ENCODE data around the gene ZNF414. TPM values are rescaled to one million over a fixed set of nuclear protein-coding genes. Genes with fewer than 3 reads are reported as not detected.

ZNF414 gene
- total and polyA plus RNA-seq, 11 donors = 5.6 to 26.6 (median 14.8) TPM

DNA sequence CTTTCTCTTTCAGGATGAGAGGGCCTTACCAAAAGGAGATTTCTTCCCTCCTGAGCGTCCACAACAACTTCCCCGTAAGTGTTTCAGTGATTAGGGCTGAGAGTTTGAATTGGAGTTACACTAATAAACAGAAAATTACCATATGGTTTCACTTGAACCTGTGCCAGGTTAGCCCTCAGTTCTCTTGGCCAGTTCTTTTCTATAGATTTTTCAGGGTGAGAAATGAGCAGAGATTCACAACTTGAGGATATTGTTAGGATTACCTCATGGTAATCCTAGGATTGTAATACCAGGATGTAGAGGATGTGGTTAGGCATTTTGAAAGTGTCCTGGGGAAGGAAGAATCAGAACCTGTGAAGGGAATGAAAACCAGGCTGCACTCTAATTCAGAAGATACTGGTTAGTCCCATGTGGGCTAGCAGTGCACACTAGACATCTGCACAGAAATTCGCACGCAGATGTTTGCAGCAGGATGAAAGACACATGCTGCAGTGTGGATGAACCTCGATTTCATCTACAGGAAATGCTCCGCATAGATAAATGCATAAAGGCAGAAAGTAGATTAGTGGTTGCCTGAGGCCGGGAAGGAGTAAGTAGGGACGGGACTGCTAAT lies 45.1 kb downstream of the ZNF414 start:
- no peak for DNase-seq
- H3K4me3 ChIP-seq = no peak overlapping the region
- TF ChIP-seq POLR2A (IDR thresholded peaks at IDR 0.05) = no peak
- TF ChIP-seq, protein P1, sequence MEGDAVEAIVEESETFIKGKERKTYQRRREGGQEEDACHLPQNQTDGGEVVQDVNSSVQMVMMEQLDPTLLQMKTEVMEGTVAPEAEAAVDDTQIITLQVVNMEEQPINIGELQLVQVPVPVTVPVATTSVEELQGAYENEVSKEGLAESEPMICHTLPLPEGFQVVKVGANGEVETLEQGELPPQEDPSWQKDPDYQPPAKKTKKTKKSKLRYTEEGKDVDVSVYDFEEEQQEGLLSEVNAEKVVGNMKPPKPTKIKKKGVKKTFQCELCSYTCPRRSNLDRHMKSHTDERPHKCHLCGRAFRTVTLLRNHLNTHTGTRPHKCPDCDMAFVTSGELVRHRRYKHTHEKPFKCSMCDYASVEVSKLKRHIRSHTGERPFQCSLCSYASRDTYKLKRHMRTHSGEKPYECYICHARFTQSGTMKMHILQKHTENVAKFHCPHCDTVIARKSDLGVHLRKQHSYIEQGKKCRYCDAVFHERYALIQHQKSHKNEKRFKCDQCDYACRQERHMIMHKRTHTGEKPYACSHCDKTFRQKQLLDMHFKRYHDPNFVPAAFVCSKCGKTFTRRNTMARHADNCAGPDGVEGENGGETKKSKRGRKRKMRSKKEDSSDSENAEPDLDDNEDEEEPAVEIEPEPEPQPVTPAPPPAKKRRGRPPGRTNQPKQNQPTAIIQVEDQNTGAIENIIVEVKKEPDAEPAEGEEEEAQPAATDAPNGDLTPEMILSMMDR (IDR thresholded peaks at IDR 0.05) = no peak
- H3K27ac ChIP-seq = peak overlapping the region in 1 of 12 donors; percentile 80
- no peaks in the 10 kb centered on the region for H3K9me3 ChIP-seq
- no peaks in the 10 kb centered on the region for H3K27me3 ChIP-seq
- H3K4me1 ChIP-seq = peaks cover 0 to 33% (median 10%) of the 10 kb centered on the region in 12 donors
- 68 to 78% (median 73%) methylated on average over 8 of the region's 8 CpGs for WGBS, 4 donors
- ATAC-seq = no peak
- peaks cover 6 to 100% (median 100%) of the 10 kb centered on the region in 9 donors for H3K36me3 ChIP-seq
- intact Hi-C loops (cut with DNase I) = no loop called here

DNA sequence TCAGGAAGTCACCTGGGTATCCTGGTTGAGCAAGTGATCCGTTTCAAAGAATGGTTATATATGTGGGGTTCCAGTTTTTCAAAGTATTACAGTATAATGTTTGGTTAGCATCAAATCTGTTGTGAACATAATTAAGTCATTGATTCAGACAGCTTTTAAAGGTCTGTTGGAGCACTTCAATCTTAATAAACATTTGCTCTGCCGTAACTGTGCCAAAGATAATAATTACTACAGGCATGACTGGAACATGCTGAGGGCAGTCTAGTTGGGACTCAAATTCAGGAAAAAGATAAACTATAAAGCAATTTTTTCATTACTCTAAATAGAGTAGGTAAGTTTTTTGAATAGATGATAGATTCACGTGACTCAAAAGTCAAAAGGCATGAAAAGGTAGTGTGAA lies 45.8 kb downstream of the ZNF414 start:
- ATAC-seq (no peak), DNase-seq (no peak)
- Histone ChIP-seq H3K27me3 (no peaks in the 10 kb centered on the region), H3K27ac (no peak overlapping the region), H3K4me3 (no peak overlapping the region), H3K36me3 (peaks cover 6 to 100% (median 99%) of the 10 kb centered on the region in 9 donors), H3K9me3 (no peaks in the 10 kb centered on the region), H3K4me1 (peaks cover 0 to 32% (median 12%) of the 10 kb centered on the region in 12 donors)
- no peak for TF ChIP-seq POLR2A (IDR thresholded peaks at IDR 0.05)
- TF ChIP-seq, protein P1 (IDR thresholded peaks at IDR 0.05) = no peak
- intact Hi-C loops (cut with DNase I) = no loop called here
- WGBS, 4 donors = 75 to 82% (median 77%) methylated on average over 3 of the region's 3 CpGs

DNA sequence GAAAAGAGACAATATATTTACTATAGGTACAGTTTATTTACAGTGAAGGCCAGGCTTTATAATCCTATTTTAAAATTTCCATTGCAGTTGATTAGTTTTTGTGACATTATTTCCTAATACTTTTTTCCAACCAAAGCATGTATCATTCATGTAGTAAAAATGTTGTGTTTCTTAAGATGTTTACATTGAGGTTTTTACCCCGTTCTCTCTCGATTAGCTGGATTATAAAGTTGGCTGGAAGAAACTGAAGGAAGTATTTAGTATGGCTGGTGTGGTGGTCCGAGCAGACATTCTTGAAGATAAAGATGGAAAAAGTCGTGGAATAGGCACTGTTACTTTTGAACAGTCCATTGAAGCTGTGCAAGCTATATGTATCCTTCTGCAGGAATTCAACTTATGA lies 47.9 kb downstream of the ZNF414 start:
- no peak overlapping the region for H3K27ac ChIP-seq
- no peak overlapping the region for H3K4me3 ChIP-seq
- H3K36me3 ChIP-seq = peaks cover 6 to 99% (median 78%) of the 10 kb centered on the region in 9 donors
- H3K9me3 ChIP-seq = no peaks in the 10 kb centered on the region
- WGBS, 4 donors = 88 to 92% (median 91%) methylated on average over 4 of the region's 4 CpGs
- DNase-seq (no peak), ATAC-seq (no peak)
- peaks cover 0 to 40% (median 19%) of the 10 kb centered on the region in 12 donors for H3K4me1 ChIP-seq
- intact Hi-C loops (cut with DNase I) = no loop called here
- H3K27me3 ChIP-seq = no peaks in the 10 kb centered on the region
- TF ChIP-seq POLR2A (IDR thresholded peaks at IDR 0.05) = no peak
- TF ChIP-seq, protein P1 (IDR thresholded peaks at IDR 0.05) = no peak

DNA sequence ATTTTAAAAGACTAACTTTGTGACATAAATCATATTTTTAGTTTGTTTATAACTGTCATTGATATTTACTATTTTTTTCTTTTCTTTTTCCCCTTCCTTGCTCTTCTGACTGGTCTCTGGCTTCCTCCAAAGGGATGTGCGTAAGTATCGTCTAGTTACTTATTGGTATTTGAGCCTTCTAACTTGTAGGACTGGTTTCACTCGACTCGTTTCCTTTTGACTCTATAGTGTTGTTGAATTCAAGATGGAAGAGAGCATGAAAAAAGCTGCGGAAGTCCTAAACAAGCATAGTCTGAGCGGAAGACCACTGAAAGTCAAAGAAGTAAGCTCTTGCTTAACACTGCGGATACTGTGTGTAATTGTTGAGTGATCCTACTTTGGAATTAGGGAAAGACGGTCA lies 50.6 kb downstream of the ZNF414 start:
- DNase-seq (no peak), ATAC-seq (no peak)
- no peaks in the 10 kb centered on the region for H3K9me3 ChIP-seq
- no peak overlapping the region for H3K4me3 ChIP-seq
- H3K36me3 ChIP-seq = peaks cover 6 to 96% (median 52%) of the 10 kb centered on the region in 9 donors
- 87 to 91% (median 89%) methylated on average over 8 of the region's 8 CpGs for WGBS, 4 donors
- H3K27ac ChIP-seq = no peak overlapping the region
- intact Hi-C loops (cut with DNase I) = no loop called here
- H3K27me3 ChIP-seq = no peaks in the 10 kb centered on the region
- H3K4me1 ChIP-seq = peaks cover 17 to 54% (median 43%) of the 10 kb centered on the region in 12 donors
- TF ChIP-seq POLR2A (IDR thresholded peaks at IDR 0.05) = no peak
- TF ChIP-seq, protein P1 (IDR thresholded peaks at IDR 0.05) = no peak

All from heart left ventricle (tissue), 16 donors.